ENCODE results near the gene ATP5F1B.

GRCh38 chr12:56626701-56627100 is 19.1 kb downstream of the ATP5F1B start:
- TF ChIP-seq SMARCE1 (IDR thresholded peaks at IDR 0.05; ENCODE audit: borderline replicate concordance) (no peak), TEF (CRISPR knock-in tag; IDR thresholded peaks at IDR 0.05) (no peak), ZBTB43 (CRISPR knock-in tag; conservative IDR thresholded peaks at IDR 0.05) (no peak), POLR2A (IDR thresholded peaks at IDR 0.05; ENCODE audit: insufficient read depth in 1 of 2, low read depth in 2 of 2, low read length in 2 of 2) (no peak)
- TF ChIP-seq, protein P1, sequence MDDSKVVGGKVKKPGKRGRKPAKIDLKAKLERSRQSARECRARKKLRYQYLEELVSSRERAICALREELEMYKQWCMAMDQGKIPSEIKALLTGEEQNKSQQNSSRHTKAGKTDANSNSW (CRISPR knock-in tag; IDR thresholded peaks at IDR 0.05; ENCODE audit: borderline replicate concordance): no peak
- TF ChIP-seq, protein P2, sequence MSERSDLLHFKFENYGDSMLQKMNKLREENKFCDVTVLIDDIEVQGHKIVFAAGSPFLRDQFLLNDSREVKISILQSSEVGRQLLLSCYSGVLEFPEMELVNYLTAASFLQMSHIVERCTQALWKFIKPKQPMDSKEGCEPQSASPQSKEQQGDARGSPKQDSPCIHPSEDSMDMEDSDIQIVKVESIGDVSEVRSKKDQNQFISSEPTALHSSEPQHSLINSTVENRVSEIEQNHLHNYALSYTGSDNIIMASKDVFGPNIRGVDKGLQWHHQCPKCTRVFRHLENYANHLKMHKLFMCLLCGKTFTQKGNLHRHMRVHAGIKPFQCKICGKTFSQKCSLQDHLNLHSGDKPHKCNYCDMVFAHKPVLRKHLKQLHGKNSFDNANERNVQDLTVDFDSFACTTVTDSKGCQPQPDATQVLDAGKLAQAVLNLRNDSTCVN (CRISPR knock-in tag; IDR thresholded peaks at IDR 0.05; ENCODE audit: borderline replicate concordance): no peak

Measured in HepG2 (cell line).